GM19452 (cell line): ENCODE measurements around the gene SPATA21.
A peak's percentile ranks its signal among the peaks of the same experiment; 100 is the strongest.

Source experiments
- ATAC-seq: cut with Tn5 transposase; IDR thresholded peaks from one replicate; pipeline ENCODE4 v1.9.1; 2021; ENCODE audit not compliant: unreplicated experiment

The SPATA21 gene

DNA sequence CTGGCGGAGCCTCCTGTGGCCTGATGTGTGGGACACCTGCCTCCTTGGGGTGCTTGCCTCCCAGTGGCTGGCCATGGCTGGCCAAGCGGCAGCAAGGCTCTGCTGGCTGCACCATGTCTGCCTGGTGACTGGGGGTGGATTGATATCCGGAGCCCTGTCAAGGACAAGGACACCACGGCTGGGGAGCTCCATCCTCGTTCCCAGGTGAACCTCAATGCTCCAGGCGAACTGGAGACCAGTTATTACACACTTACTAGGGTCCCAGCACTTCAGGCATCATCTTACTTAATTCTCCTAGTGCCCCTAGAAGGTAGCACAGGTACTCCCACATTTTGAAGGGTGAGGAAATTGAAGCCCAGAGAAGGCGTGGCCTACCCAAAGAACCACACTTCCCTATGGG lies 15.2 kb downstream of the SPATA21 start:
- ATAC-seq: no peak

DNA sequence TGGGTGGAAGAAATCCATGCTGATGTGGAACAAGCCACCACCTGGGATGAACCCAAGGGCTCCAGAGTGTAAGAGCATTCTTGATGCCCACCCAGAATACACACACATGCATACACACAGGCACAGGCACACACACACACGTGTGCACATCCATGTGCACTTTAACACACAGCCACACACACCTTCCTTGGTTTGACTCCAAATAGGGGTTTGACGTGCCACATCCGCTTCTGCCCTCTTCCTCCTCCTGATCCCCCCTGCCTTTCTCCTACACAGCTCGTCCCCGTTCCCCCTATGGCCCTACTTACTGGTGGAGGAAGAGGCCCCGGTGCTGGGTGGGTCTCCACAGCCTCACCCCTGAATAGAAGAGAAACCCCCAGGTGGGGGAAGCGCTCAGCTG lies 16.0 kb downstream of the SPATA21 start:
- ATAC-seq: no peak

DNA sequence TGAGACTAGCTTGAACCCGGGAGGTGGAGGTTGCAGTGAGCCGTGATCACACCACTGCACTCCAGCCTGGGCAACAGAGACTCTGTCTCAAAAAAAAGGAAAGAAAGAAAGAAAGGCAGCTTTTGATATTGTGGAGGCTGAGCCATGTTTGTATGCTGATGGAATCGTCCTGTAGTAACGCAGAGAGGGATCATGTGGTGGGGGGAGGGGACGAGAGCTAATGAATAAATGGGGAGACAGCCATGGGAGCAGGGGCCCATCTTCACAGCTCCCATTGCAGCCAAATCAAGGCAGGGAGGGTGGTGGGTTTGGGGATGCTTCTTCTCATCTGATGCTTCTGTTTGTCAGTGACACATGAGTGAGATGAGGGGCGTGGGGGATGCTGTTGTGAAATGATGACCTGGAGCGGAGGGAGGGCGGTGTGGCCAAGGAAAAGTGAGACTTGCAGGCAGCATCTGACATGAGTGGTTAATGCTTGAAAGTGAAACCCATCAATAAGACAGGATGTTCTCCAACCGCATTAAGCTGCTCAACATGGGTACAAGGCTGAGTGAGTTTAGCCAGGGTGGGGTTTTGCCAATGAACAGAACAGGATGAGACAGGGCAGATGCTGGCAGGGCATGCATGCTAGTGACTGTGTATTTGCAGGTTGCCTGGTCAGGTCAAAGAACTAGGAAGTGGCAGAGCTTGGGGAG lies 16.7 kb downstream of the SPATA21 start:
- ATAC-seq: peak; percentile 95

DNA sequence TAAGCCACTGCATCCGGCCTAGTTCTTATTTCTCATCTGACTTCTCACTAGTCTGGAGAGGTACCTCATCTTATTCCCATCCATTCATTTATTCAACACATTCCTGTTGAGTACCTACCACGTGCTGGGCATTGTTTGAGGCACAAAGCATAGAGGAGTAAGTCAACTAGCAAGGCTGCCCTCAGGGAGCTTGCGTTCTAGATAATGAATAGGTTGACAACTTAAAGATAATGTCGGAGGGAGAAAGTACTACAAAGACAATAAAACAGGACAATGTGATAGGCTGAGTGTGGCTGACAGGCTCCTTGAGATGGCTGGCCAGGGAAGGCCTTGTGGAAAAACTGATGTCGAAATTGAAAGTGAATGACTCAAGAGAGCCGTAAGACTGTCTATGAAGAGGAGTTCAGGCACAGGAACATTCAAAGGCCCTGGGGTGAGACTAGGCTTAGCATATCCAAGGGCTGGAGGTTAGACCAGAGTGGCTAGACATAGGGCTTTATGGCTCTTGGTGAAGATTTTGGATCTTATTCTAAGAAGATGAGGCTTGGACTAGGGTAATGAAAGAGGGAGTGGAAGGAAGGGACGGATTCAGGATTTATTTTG lies 18.3 kb downstream of the SPATA21 start:
- ATAC-seq: no peak

DNA sequence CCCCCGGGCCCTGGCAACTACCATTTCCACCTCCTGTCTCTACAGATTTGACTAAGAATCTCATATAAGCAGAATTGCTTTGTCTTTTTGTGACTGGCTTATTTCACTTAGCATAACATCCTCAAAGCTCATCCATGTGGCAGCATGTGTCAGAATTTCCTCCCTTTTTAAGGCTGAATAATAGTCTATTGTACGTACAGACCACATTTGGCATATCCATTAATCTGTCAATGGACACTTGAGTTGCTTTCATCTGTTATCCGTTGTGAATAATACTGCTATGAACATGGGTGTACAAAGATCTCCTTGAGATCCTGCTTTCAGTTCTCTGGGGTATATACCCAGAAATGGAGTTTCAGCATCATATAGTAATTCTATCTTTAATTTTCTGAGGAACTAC lies 24.0 kb downstream of the SPATA21 start:
- no peak for ATAC-seq

DNA sequence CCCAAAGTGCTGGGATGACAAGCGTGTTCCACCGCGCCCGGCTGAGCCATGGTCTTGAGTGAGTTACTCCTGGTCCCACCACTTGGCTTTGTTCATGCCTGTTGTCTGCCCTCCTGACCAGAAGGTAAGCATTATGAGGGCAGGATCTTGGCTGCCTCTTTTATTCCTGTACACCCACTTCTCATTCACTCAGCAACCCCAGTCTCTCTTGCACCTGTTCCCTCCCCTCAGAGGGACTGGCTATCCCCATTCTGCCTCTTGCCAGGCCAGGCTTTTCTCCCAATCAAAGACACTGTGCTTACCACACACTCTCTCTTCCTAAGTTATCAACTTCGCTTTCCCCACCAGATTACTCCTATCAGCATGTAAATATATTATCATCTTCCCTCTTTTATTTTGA lies 26.4 kb downstream of the SPATA21 start:
- ATAC-seq: no peak

DNA sequence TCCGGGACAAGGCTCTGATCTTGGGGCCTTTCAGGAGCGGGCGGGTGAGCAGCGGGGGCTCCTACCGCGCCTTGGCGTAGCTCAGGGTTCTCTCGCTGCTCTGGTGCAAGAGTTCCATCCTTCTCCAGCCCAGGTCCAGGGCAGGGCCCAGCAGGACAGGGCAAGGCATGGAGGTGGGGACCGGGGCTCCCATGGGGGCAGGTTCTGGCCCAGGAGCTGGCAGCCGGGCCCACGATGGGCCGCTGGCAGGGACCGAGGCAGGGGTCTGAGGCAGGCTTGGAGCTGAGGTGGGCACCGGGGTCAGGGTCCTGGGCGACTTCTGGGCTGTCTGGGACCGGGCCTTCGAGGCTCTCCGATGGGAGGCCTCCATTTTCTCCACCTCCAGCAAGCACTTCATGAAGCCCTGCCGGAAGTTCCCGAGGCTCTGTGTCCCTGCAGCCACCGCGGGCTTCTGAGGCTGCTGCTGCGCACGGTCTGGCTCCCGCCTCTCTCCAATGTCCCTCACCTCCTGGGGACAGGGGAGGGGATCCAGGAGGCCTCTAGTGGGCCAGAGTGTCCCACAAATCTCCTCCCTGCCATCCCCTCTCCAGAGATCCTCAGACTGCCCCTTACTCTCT lies 27.6 kb downstream of the SPATA21 start:
- ATAC-seq: no peak

DNA sequence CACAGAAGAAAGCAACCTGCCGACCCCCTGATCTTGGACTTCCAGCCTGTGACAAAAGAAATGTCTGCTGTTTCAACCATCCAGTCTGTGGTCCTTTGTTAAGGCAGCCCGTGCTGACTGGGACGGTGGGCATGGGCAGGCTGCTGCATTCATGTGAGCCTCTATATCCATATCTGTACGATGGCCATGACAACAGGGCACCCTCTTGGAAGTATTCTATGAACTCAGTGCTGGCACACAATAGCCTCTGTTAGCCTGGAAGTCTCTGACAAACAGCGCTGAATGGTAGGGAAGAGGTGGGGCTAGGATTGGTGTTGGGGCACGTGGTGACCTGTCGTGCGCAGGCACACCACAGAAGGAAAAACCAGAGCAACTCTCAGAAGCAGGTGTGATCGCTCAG lies 30.4 kb downstream of the SPATA21 start:
- ATAC-seq: no peak

DNA sequence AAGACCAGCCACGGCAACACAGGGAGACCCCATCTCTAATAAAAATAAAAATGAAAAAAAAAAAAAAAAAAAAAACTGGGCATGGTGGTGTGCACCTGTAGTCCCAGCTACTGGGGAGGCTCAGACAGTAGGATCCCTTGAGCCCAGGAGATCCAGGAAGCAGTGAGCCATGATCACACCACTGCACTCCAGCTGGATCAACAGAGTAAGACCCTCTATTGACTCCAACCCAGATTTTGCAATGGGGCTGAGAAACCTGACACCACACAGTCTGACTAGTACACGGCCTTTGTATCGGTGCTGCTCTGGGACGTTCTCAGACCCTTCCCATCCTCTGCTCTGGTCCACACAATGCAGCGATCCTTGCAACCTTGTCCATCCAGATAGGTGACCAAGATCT lies 31.8 kb downstream of the SPATA21 start:
- ATAC-seq: no peak

DNA sequence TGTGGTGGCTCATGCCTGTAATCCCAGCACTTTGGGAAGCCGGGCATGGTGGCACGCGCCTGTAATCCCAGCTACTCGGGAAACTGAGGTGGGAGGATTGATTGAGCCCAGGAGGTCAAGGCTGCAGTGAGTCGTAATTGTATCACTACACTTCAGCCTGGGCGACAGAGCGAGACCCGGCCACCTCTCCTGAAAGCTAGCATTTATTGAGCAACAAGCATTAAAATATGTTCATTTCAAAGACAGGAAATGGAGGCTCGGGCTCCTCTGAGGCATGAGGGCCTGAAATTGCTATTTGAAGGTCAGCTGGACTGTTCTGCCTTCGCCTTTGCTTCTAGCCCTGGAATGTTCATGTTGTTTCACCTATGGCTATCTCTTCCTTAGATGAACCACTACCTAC lies 34.5 kb downstream of the SPATA21 start:
- no peak for ATAC-seq

DNA sequence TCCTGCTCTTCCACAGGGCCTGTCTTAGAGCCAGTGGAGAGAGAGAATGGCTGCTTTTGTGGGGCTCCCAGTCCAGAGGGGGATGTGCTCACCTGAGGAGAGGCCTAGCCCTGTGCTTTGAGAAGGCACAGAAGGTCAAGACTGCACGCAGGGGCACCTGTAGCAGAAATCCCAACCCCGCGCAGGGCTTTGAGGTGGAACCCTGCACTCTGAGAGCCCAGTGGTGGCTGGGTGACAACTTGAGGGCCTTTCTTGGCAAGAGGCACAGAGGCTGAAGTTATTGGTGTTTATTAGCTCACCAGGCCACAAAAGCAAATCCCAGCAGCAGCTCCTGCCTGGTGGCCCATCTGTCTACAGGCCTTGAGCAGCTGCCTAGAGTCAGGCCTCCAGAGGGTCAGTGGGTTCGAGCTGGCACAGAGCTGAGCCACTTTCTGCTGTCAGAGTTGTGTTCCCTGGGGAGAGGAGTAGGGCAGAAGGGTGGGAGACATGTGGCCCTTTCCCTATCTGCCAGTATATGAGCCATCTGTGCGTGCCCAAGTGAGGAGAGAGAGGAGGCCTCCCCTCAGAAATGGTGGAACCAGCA lies 38.8 kb downstream of the SPATA21 start:
- no peak for ATAC-seq

DNA sequence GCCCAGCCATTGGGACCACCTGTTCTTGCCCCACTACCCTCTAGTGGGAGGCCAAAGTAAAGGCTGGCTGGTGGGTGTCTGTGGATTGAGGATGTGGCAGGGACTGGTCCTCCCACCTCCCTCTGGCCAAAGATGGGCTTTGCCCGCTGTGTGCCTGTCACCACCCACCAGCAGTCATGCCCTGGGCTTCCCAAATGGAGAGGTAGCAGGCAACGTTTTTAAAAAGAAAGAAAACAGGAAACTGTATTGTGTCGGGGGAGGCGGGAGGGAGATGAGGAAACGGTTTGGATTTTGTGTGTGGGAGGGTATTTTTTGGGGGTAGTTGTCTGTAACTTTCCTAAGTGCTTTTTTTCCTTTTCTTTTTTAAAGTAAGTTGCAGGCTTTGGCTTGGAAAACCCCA lies 40.1 kb downstream of the SPATA21 start:
- no peak for ATAC-seq

DNA sequence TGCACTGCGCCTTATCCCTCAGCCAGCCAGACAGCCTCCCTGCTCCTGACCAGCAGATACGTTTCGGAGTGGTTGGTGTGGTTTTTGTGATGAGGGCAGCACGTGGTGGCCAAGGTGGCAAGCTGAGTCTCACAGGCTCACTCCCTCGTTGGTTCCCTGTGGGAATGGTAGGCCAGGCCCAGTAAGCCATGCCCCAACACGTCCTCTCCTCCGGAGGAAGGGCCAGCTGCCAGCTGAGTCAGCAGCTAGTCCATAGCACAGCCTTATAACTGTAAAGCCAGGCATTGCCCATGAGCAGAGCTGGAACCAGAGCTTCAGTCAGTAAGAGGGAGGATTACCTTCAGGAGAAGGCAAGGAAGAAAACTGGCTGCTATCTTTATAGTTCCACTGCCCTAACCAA lies 40.6 kb downstream of the SPATA21 start:
- no peak for ATAC-seq

DNA sequence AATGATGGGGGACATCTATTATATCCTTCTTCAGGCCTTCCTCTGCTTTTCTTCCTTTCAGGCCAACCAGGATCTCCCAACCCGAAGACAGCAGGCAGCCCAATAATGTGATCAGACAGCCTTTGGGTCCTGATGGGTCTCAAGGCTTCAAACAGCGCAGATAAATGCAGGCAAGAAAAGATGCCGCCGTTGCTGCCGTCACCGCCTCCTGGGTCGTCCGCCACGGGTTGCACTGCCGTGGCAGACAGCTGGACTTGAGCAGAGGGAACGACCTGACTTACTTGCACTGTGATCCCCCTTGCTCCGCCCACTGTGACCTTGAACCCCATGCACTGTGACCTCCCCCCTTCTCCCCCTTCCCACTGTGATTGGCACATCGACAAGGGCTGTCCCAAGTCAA lies 42.2 kb downstream of the SPATA21 start:
- ATAC-seq: no peak

DNA sequence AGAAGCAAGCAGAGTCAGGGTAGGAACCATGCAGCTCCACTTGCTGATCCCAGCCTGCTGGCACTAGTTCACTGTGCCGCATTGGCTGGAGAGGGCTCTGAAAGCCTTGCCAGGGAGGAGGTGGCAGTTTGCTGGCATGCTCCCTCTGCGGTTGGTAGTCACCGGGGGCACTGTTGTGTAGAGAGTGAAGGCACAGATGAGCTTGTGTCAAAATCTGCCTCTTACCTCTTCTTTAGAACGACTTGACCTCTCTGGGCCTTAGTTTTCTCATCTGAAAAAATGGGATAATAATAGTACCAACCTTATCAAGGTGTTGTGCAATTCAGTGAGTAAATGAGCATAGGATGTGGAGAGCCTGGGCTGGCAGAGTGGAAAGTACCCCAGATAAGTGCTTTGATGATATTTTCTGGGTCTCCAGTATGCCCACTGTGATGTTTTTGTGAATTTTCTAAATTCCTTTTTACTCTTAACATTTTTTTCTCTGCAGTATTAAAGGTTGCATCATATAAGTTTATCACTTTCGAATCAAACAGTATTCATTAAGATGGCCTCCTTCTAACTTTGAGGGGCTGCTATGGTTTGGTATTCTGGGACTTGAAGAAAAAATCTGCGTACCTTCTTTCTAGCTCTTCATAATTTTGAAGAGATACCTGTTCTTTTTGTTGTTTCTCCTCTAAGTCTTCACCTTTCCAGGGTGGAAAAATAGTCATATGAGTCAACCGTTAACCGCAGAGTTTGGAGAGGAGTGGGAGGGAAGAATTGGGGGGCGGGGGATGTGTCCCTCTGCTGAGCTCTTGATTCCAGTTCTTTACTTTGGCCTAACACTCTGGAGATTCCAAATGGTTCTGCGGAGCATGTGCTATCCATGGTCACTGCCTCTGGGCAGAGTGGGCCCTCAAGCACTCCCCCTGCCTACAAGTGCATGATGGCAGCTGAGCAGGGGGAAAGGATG lies 43.4 kb downstream of the SPATA21 start:
- no peak for ATAC-seq

DNA sequence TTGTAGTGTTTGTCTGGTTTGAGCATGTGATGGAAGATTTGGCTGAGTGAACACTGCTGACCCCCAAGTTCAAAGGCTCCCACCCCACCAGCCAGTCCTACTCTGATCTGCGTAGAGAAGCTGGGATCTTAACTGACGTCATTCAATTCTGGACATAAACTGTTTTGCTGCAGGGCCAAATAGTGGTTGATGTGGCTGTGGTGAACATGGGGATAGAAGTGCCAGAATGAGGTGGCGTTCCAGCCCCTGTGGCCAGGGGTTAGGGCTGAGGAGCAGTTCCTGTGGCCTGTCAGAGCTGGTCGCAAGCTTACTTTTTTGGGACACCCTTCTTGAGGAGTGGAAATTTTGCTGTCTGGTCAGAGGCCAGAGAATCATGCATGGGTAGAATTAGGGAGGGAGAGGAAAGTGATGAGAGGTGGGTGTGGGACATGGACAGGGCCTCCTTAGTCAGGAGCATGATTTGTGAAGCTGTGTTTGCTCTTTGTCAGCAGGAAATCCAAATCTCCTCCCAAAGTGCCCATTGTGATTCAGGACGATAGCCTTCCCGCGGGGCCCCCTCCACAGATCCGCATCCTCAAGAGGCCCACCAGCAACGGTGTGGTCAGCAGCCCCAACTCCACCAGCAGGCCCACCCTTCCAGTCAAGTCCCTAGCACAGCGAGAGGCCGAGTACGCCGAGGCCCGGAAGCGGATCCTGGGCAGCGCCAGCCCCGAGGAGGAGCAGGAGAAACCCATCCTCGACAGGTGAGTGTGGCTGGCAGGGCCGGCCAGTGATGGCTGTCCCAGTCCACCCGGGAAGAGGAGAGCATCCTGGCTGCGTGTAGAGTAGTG lies 44.3 kb downstream of the SPATA21 start:
- ATAC-seq: no peak

DNA sequence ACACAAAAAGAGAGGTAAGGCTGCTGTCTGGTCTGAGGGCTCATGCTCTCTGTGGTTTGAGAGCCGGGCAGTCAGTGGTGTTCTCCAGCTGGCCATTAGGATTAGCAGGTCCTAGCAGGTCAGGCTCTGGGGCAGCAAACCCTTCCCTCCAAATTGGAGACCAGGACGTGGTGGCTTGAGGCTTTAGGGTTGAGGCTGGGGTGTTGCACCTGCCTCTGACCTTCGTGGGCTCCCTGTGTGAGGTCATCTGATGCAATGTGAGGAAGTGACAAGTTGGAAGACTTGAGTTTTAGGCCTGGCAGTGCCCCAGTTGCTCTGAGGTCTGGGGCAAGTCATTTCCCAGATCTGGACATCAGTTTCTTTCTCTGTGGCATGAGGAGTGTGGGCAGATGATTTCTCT lies 45.8 kb downstream of the SPATA21 start:
- ATAC-seq: no peak

DNA sequence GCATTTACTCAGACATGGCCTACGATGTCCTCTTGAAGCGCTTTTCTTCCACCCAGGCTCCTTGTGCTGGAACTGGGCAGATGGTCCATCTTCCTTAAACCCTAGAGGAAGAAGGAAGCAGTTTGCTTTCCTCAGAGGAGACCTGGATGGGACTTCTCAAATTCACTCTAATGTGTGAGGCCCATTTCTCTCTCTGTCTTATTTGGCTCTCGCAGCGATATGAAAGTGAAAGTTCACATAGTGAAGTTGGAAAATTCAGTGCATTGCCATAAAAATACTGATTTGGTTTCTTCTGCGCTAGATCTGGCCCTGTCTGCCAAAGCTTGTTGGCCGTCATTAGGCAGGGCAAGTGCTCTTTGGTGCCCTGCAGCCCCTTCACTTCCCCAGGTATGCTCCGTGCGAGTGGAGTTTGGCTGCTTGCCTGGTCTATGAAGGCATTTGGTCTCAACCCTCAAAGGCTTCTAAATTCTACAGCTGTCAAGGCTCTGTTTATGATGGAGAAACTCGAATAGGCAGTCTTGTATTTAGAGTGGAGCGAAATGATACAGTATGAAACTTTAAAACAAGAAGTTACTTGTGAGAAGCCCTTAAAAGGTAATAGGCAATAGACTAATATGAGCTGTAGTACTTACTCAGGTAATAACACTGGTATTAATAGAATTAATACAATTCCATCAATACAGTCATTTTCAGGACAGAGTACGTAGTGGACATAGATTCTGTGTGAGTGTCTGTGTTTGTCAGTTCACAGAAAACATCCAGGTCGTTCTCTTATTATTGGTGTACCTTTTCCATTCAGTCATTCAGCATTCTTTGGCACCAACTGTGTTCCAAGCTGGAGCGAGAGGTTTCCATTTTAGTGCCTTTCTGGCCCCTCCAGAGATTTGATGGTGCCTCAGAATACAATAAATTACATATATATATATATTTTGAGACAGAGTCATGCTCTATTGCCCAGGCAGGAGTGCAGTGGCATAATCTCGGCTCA lies 49.7 kb downstream of the SPATA21 start:
- ATAC-seq: no peak

DNA sequence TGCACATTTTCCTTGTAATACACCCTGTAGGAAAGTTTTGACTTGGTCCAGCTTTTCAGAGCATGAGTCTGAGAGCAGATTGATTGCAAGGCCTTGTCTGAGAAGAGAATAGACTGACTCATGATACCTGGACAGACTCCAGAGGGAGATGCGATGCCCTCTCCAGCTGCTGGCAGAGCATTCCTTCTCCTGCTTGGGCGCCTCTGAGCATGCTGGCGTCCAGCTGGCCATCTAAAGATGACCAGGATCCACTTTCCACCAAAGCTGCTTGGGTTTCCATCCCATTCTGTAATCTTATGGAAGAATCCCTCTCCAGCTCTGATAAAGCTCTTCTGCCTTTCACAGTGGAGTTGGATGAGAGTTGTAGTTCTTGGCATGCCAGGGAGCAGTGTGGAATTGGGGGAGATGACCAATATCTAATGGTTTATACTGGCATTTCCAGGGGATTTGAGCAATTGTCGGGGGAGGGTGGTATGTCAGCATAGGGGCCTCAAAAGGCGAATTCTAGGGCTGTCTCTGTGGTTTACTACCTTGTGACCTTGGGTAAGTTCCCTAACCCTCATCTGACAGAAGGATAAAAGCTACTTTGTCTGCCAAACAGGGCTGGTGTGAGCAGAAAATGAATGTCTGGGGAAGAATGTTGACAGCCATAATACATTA lies 50.6 kb downstream of the SPATA21 start:
- no peak for ATAC-seq
